ENCODE measurements around the gene VSIR.

The VSIR gene

DNA sequence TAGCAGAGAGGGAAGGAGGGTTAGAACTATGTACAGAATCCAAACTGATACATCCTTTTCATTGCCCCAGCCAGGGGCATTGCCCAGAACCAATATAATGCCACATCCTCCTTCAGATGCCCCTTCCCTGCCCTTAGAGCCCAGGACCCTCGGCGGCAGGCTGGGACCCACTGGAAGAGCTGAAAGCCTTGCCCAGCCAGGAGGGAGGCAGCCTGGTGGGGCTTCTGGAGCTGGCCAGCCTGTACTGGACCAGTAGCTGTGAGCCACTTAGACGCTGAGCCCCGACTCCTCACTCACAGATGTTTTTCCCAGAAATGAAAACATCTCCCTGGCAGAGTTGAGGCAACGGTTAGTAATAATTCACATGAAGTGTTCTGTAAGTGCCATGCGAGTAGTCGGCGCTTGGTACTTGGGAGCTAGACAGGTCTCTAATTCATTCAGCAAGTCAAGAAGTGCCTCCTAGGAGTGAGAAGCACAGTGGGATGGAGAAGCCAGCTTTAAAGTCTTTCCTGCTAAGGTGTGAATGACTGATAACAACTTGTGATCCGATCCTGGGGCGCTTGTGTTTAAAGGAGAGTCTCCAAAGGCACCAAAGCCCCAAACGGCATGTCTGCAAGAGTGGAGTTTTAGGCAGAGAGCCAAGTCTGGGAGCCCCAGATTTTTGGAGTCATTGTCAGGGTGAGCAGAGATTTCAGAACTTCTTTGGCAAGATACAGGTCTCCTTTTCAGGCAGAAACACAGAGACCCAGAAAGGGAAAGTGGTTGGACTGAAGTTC is 9.8 kb downstream of the VSIR start:
- no peak for DNase-seq (ENCODE audit: low read depth)

DNA sequence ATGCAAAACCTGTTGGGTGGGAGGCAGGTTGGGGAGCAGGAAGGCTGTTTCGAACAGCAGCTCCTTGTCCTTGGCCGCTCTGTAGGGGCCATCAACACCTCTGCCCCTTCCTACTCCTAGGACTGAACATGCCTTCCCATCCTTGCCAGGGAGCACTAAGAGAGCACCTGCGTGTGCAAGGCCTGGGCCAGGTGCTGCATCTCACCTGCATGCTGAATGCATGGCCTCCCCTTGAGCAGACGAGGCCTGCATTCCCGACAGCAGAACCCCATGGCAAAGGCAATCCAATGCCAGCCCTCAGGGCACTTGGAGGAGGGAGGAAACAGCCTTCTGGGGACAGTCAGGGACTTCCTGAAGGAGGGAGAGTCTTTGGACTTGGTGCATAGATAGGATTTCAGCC is 11.0 kb downstream of the VSIR start:
- no peak for DNase-seq (ENCODE audit: low read depth)

DNA sequence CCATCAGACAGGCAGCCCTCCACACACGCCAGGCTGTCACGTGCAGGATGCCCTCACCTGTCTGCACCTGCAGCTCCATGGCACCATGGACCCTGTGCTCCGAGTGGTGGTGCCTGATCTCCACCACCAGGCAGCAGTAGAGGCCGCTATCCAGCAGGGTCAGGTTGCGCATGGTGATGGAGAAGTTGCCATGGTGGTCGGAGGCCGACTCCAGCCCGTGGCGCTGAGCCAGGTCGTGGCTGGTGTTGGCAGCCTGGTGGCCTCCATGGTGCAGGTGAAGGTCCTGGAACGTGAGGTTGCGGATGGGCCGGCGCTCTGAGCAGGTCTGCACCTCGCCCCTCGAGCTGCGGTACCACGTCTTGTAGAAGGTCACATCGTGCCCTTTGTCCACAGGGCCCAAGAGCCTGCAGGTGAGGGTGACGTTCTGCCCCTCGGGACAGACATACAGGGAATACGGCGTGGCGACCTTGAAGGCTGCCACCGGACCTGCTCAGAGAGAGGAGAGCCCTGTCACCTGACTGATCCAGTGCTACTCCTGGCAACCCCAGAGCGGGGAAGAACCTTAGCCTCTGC is 11.7 kb downstream of the VSIR start:
- DNase-seq (ENCODE audit: low read depth) = no peak

DNA sequence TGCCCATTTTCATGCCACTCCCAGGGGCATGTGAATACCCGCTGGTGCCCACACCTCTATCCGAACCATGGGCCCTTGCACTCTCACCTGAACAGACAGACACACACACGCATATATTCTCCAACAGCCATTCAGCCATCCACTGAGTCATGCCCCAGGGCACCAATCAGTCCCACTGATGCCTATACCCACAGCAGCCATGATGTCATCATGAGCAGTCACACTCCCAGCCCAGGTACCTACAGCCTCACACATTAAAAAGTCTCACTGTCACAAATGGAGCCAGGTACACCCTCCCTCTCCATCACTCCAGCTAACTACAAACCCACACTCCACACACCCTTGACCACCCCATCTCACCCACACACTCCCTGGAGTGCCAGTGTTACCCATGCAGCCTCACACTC is 12.2 kb downstream of the VSIR start:
- no peak for DNase-seq (ENCODE audit: low read depth)

DNA sequence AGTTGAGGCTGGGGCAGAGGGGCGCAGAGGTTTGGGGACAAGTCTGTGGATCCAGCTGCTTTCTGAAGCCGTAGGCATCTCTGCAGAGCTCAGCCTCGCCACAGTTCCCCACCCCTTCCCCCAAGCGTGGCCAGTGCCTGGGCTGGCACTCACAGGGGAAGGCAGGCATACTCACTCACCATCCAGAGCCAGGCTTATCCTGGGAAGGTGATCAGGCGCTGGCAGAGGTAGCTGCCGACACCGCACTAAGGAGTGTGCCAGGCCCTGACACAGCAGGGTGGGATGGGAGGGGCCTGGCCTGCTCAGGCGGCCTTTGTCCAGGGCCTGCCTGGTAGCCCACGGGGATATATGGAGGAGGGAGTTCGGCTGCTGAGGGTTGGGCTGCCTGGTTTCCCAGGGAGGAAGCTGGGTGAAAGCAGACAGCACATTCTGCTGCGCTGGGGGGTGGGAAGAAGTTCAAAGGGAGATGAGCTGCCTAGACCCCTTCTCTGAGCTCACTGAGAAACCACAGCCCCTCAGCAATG is 15.9 kb downstream of the VSIR start:
- no peak for DNase-seq (ENCODE audit: low read depth)

DNA sequence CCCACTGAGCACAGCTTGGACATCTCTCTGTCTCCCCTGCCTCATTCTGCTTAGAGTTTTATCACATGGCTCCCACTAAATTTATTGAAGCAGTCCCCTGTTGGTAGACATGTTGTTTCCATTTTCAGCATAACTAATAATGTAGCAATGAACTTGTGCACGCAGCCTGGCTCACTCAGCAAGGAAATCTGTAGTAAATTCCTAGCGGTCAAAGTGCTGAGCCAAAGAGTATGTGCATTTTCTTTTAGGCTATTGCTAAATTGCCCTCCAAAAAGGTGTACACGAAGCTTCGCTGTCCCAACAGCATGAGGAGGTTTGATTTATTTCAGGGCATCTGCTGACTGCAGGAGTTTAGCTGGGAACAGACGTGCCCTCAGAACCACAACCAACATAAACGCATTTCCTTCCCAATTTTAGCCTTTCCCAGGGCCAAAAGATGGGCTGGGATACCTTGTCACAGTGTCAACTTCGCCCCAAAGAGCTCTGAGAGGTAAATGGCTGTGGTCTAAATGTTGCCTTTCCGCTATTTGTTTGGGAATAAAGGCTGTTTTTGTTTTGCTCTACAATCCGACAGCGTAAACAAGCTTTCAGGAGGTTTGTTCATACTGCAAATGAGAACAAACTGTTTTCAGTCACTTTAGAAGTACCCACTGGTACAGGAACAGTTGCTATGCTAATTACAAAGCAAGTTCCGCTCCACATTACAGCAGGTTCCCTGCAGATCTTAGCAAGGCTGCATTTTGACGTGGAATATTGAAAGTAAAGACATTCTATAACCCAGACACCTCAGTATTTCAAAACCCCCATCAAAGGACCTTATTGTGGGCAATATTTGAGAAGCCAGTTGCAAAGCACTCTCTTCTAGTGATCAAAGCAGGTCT is 16.8 kb downstream of the VSIR start:
- no peak for DNase-seq (ENCODE audit: low read depth)

DNA sequence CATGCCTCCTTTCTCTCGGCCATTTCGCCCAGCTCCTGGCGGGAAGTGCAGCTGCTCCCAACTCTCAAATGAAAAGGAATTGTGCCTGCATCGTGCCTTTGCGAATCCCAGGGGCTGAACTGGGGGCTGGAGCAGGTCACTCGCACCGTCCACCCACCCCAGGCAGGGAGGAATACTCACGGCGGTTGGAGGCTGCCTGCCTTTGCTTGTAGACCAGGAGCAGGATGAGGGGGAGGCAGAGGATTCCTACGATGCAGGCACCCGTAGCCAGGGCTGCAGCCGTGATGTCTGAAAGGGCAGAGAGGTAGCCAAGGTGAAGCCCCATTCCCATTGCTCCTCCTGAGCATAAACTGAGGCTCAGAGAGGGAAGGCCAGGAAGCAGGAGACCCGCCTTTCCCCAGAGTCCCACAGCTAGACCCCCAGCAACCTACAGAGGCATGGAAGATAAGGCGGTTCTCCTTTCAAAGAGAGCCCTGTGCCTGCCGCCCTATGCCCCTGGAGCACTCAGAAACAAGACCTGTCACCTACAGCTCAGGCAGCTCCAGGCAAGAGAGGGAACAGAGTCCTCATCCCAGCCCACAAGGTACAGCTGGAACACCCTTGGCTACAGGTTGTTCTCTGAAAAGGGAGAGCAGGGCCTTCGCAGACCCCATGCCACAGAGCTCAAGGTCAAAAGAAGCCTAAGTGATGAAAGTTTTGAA is 18.0 kb downstream of the VSIR start:
- DNase-seq (ENCODE audit: low read depth) = no peak

DNA sequence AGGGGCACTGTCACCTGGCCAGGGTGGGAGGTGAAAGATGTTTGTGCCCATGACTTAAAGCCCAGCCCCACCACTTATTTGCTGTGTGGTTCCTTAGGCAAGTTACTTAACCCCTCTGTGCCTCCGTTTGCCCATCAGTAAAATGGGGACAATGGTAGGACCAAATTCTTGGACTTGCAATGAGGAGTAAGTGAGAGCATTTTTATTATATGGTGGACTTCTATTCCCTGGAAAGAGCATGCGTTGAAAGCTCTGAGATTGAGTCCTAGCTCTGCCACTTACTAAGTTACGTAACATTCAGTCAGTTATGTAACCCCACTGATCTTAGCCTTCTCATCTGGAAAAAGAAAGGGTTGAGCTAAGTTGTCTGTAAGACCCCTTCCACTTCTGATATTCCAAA is 18.8 kb downstream of the VSIR start:
- DNase-seq (ENCODE audit: low read depth) = no peak

DNA sequence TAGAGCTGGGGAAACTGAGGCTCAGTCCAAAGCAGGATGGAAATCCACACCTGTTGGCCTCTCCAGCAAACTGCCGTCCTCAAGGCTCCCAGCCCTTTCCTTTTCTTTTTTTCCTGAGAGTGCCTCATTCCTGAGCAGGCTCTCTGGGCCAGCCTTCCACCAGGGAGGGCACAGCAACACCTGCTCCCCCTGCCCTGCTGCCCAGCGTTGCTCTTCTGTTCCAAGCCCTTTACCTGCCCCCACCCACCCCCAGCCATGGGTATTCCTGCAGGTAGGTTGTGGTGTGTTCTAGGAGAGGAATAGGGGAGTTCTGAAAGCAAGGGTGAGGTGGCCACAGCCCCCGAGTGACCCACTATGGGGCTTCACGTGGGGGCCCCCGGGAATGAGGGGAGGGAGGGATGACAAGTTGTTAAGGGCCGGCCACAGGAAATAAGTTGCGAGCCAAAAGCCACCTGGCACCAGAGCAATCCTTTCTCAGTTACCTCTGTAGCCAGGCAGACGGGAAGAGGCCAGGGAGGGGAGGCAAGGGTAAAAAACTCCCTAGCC is 19.3 kb downstream of the VSIR start:
- DNase-seq (ENCODE audit: low read depth) = no peak

DNA sequence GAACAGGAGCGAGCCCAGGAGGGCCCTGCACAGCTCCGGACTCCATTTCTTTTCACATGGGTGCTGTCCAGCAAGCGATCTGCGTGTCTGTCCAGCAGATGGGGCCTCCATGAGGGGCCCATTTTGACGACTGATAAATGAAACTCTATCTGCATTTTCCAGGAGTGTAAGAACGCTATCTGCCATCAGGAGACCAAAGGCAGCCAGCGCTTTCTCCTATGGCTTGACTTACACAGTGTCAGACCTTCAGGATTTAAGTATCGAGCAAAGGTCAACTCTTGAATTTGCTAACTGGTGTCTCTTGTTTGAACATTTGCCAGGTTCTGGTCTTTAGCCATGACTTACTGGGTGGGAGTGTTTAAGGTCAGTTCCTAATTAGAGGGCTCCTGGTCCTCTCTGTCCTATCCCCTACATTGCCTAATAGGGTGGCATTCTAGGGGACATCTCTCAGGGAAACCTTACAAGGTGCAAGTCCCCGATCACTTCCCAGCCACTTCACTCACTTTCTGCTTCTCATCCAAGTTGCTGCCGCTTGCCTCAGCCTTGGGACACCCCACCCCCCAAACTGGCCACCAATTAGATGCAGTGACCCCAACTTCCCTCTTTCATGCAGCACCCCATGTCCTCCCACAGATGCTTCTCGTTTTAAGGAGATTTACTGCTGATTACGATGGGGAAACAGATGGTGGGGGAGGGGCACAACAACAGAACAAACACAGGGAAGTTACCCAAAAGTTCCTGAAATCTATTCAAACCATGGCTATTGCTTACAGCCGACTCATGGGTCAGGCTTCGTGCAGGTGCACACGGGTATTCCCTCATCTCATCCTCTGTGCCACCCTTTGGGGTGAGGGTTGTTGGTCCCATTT is 20.0 kb downstream of the VSIR start:
- no peak for DNase-seq (ENCODE audit: low read depth)

DNA sequence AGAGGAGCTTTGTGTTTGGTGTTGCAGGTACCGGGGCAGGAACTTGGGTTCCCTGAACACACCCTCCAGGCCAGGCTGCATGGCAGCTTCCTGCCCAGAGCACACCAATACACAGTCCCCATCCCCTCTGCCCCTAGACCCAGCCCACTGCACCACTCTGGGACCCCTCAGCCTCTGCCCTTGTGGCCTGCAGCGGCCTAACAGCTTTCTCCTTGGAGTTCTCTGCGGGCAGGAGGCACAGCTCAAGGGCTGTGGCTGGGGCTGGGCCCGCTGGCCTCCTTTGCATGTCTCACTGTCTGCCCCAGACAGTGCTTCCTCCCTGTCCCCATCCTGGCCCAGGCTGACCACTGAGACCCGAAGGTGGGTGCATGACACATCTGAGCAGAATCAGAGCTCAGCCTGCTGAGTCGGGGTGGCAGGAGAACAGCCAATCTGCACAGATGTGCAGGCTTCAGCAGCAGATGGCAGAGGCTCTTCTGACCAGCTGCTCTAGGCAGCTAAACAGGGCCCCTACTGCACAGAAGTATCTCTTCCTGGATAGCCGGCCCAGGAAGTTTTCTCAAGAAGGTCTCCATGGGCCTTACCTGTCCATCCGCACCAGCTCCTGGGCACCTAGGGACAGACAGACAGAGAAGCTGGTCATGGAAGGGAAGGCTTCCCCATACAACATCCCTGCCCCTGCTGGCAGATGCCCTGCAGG is 20.8 kb downstream of the VSIR start:
- DNase-seq (ENCODE audit: low read depth) = no peak

DNA sequence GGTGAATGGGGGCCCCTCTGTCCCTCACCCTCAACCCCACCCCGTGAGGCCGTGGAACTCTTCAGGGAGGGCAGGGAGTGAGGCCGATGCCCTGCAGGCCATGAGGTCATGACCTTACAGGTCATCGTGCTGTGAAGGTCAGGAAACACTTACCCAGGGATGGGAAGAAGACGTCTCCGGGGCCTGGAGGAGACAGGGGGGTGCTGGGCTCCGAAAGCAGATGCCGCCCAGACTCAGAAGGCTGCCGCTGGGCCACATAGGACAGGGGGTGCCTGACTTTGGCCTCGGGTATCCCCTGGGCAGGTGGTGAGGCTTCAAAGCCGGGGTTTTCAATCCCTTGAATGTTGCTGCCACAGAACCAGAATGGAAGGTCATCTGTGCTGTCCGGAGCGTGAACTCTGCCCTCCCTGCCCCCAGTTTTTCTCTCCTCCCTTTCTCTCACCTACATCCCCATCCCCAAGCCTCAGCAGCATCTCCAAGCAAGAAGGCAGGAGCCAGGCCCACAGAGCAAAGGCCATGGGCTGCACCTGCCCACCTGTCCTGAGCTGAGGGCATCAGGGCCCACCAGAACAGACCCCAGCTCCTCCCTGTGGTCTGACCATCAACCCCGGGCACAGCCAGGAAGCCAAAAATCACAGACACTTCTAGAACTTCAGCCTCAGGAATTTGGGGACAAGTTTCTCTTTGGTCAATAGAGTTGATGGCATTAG is 21.6 kb downstream of the VSIR start:
- DNase-seq (ENCODE audit: low read depth) = no peak

DNA sequence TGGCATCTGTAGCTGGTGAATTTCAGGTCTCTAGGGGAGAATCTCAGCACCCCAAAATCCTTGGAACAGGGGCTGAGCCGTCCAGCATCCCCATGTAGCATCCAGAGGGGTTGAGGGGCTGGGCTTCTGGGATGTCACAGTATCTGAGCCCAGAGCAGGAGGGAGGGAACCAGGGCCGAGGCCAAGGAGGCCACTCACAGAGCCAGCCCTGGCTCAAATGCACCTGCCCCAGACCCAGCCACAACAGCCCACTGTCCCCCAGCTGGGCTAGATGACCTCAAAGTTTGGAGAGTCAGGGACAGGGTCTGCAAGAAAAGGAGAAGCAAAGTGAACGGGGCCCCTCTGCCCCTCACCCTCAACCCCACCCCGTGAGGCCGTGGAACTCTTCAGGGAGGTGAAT is 22.3 kb downstream of the VSIR start:
- no peak for DNase-seq (ENCODE audit: low read depth)

DNA sequence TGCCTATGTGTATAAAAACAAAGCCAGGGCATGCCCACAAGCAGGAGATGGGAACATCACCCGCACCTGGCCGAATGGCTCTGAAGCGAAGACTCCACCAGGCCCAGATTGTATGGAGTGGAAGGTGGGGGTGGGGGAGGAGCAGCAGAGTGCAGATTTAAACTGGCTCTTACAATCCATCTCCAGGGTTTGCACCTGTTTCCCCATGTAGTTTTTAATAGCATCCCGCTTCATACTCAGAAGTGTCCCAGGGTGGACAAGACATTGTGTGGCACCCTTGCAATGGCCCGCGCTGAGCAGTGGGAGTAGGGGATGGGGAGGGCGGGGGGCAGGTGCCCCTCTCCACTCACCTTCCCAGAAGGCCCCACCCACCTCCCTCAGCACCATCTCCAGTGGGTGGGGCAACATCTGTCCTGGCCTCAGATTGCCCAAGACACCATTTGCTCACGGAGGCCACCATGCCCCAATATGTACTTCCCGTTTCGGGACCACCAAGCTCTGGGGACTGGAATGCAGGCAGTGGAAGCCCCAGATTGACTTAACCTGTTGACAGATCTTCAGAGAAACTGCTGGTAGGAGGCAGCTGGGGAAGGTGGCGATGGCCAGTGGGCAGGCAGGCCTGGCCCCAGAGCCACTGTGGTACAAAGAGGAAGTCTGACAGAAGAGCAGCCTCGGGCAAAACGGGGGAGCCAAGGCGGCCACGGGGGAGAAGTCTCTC is 23.0 kb downstream of the VSIR start:
- no peak for DNase-seq (ENCODE audit: low read depth)

DNA sequence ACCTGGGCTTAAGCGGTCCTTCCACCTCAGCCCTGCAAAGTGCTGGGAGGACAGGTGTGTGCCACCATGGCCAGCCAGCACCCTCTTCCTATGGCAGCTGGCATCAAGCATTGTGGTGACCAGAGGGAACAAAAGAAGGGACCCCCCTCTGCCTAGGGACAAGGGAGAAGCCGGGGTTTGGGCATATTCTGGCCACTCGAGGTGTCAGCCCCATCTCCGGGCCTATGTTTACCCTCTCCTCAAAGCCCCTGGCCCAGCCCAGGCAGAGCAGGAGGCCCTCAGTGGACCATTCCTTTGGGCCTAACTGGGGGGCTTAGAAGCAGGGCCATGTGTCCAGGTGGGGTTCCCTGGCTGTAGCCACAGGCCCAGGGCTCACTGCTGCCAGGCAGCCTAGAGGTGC is 23.9 kb downstream of the VSIR start:
- no peak for DNase-seq (ENCODE audit: low read depth)

DNA sequence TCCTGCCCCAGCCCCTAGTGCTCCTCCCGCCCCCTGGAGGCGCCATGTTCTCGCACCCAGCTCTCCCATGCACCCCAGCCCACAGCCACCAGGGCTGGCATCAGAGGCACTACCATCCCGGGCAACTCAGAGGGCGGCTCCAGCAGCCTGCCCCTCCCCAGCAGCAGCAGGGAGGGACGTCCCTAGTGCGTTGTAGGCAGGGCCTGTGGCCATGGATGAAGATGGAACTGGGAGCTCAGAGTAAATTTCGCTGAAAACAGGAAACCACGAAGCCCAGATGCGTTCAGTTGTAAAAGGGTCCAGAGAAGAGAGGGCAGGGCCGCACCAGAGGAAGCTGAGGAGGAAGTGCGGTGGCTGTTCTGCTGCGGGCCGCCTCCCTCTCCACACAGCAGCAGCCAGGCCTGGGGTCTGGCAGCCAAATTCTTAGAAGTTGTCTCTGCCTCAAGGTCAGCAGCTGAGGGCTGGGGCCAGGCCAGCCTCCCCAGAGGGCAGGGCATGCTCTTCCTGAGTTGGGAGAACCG is 24.6 kb downstream of the VSIR start:
- no peak for DNase-seq (ENCODE audit: low read depth)

DNA sequence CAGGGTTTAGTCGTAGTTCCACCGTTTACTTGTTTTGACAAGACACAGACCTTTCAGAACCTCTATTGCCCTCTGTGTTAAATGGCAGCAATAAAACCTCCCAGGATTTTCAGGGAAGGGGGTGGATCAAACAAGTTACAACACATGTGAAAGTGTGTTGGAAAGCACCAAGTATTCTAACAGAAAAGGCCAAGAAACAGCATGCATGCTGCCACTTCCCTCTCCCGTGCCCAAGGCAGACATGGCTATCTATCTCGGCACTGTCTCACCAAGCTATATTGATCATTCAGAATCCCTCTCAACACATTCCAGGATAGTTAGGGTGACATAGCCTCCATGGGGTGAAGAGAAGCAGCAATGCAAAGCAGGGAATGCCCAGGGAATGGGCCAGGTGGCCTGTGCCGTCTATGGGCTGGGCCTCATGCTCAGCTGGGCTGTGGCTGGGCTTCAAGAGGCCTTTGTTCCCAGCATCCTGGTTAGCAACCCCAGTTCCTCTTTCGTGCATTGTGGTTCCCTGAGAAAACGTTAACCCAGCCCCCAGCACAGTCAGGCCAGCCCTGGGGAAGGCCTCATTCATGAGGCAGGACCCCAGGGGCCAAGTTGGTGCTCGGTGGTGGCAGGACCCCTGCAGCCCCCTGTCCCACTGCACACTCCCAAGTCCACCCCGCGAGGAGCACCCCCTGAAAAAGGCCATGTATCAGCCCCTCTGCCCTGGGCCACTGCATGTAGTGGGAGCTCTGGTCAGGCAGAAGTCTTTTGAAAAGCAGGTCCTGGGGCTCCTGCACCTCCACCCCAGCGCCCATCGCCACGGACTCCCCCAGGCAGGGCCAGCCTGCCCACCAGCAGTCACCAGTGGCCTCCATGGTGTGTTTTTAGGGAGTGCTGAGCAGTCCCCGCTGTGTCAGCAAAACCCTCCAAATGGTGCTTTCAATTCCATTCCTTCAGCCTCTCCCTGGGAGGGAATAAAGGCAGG is 25.5 kb downstream of the VSIR start:
- no peak for DNase-seq (ENCODE audit: low read depth)
